HG02970 (cell line): ENCODE results near the gene PRKCZ.

Experiments used
- ATAC-seq: cut with Tn5 transposase; IDR thresholded peaks from one replicate; pipeline ENCODE4 v1.9.1; 2021; ENCODE audit warnings: mild to moderate bottlenecking, moderate library complexity, moderate number of reproducible peaks; ENCODE audit not compliant: unreplicated experiment, low FRiP score

Gene PRKCZ

DNA sequence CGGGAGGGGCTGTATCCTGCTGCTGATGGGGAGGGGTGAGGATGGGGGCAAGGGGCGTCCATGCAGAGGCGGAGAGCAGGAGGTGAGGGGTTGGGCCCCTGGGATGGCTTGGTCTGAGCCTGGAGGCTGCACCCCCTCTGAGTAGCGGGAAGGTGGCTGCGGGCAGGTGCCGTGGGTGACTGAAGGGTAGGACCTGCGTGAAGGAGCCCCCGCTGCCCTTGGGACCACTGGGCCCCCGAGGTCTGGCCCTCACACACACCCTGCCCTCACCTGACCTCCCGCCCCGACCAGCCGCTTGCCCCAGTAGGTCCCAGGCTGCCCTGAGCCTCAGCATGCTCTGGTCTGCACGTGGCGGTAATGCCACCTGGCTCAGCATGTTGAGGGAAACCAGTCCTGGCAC lies 165.1 kb downstream of the PRKCZ start:
- no peak for ATAC-seq

DNA sequence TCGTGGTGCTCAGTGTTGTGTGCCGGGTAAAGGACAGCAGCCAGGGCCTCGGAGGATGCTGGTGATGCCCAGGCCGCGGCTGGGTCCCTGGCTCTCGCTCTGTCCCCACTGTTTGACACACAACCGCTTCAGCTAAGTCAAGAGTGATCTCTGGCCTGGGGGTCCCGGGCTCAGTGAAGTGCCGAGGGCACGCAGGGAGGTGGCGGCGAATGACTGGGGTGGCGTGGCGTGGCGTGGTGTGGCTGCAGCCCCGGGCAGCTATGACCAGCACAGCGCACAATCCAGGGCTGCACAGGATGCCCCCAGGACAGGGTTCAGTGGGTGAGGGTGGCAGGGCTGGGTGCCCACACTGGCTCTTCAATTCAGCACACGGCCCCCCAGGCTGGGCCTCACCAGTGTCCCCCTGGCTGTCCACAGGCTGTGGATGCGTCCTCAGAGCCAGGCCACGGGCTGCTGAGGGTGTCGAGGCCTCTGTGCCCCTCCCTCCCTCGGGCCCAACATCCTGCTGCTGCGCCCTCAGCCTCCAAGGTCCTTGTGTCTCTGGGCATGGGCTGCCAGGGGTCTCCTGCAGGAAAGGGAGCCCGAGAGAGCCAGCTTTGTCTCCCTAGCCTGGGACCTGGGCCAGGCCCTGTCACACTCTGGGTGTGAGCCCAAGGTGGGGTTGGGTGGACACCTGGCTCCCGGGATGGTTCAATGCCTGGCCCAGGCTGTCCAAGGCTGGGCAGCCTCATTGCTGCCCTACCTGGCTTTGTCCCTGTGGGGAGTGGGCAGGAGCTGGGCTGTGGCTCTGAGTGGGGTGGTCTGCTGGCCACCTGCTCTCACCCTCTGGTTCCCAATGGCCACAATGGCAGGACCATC lies 165.9 kb downstream of the PRKCZ start:
- ATAC-seq: no peak

DNA sequence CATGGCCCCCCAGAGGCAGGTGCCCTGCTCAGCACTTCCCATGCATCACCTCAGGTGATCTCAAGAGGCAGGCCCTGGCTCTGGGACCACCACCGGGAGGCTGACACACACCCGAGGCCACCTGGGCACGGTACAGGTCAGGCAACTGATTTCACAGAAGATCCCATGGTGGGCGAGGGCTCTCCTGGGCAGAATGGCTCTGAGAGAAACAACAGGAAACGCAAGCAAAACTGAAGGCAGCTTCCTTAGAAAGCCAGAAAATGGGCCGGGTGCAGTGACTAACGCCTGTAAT lies 166.5 kb downstream of the PRKCZ start:
- no peak for ATAC-seq

DNA sequence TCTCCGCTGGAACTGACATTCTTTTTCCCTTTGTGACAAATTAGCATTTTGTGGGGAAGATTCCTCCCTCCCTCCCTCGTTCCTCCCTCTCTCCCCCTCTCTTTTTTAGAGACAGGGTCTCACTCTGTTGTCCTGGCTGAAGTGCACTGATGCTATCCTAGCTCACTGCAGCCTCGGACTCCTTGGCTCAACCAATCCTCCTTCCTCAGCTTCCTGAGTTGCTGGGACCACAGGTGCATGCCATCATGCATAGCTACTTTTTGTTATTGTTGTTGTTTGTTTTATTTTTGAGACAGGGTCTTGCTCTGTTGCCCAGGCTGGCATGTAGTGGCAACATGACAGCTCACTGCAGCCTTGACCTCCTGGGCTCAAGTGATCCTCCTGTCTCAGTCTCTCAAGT lies 171.1 kb downstream of the PRKCZ start:
- ATAC-seq: no peak

DNA sequence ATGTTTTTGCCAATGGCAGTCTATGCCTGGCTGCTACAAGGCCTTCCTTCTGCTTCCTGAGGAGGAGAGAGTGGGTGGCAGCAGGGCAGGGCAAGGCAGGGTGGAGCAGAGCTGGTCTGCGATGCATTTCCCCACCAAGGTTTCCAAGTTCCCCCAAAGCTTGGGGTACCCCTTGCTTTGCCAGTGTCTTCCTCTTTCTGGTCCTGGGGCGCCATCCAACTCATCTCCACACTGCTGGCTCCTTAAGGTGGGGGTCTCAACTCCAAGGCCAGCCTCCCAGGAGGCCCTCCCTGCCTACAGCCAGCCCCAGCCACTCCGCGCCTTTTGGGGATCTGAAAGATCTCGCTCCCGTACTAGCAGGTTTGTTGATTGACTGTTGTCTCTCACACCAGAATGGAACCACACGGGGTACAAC lies 174.0 kb downstream of the PRKCZ start:
- ATAC-seq: no peak

DNA sequence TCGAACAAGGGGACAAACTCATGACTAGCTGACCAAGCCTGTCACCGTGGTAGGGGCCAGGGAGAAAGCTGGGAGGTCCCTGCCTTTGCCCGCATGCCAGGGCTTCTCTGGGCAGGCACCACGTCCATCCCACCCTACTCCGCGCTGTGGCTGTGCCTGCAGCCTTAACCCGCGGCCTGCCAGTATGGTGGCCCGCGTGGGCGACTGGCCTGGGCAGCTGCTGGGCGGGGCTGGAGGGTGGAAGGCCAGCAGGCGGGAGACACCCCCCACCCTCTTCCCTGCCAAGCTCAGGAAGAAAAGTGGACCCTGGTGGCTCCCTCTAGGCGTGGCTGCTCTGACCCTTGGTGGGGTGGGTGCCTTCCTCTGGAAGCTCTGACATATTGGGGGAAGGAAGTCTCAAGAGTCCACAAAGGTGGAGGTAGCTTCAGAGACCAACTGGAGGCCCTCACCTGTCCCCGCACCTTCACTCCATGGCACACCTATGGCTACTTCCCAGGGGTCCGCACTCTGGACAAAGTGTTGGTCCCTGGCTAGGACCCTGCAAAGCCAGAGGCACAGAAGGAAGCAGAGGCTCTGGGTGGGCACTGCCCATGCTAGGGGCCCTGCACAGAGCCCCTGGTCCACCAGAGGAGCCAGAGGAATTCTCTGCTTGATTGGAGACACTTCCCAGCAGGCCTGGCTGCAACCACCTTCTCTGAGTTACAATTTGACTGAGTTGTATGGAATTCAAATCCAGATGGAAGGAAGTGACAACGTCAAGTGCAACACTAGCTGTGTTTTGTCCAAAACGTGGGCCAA lies 174.6 kb downstream of the PRKCZ start:
- ATAC-seq: no peak

DNA sequence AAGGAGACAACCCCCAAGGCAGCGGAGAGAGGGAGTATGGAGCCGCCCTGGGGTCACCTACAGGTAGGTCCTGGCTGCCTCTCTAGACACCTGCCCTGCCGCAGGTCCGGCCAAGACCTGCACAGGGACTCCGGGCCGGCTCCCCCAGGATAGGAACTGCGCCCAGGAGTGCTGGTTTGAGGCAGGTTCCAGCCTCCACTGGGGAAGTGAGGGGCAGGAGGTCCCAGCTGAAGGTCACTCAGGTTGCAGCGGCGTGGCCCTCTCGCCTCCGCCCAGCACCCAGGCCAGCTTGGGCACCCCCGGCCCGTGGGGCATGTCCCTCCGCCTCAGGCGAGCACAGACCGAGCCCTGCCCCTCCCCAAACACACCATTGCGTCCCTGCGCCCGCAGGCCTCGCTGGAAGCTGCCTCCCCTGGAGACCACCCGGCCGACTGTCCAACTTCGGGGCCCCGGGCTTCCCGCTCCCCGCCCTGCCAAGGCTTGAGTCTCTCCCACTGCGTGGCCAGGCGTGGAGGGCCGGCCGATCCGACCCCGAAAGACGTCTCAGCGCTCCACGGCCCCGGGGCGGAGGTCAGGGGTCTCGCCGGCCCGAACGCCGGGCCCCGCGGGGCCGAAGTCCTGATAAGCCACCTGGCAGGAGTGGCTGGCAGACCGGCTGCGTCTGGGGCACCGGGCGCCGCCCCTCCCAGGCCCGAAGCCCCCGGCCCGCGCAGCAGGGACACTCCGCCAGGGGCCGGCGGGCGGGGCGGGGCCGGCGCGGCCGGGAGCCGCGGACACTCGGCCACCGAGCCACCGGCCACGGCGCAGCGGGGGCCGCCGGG lies 176.5 kb downstream of the PRKCZ start:
- ATAC-seq: peak; percentile 0

DNA sequence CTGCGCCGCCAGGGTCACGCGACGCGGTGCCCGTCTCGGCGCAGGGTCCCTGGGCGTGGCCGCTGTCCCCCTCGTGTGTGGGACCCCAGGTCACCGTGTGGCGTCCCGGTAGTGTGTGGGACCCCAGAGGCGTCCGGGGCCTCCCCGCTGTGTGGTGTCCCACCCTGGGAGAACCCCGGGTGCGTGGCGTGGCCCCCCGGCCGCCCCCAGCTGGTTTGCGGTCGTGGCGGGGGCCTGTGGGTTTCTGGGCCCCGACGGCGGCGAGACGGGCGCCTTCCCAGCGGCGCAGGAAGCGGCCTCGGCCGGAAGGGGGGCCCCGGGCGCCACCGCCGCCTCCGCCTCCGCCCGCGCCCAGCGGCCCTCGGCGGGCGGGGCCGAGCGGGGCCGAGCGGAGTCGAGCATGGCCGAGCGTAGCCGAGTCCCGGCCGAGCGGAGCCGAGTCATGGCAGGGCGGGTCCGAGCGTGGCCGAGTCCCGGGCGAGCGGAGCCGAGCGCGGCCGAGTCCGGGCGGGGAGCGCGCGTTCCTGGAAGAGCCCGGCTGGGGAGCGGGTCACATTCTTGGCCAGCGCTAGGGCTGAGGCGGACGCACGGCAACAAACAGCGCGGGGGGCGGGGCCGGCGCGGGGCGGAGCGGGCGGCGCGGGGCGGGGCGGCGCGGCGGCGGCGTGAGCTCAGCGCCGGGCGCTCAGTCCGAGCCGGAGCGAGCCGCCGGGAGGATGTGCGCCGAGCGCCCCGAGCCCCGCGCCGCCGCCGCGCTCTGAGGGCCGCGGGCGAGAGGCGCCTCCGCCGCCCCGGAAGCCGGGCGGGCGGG lies 177.3 kb downstream of the PRKCZ start:
- peak; percentile 88 for ATAC-seq

DNA sequence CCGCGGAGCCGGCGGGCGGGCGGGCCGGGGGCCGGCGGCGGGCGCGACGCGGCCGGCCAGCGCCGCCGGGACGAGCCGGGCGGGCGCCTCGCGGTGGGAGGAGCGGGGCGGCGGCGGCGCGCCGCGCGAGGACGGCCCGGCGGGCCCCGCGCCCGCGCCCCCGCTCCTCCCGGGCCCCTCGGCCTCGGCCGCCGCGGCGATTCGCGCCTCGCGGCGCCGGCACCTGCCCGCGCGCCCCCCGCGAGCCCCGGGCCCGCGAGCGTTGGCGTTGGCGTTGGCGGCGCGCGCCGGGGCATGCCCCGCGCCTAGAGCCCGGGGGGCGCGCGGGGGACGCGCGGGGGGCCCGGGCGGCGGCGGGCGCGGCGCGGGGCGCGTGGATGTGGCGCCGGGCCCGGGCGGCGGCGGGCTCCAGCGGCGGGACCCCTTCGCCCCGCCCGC lies 178.0 kb downstream of the PRKCZ start, which contains the start of gene SKI:
SKI (plus strand) TSS at position 163 of the 438 bp plus-strand sequence. CDS start 448 bp downstream, outside the sequence.
- ATAC-seq: no peak

DNA sequence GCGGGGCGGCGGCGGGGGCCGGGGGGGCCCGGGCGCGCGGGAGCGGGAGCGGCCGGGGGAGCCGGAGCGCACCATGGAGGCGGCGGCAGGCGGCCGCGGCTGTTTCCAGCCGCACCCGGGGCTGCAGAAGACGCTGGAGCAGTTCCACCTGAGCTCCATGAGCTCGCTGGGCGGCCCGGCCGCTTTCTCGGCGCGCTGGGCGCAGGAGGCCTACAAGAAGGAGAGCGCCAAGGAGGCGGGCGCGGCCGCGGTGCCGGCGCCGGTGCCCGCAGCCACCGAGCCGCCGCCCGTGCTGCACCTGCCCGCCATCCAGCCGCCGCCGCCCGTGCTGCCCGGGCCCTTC lies 178.5 kb downstream of the PRKCZ start:
- ATAC-seq: no peak

DNA sequence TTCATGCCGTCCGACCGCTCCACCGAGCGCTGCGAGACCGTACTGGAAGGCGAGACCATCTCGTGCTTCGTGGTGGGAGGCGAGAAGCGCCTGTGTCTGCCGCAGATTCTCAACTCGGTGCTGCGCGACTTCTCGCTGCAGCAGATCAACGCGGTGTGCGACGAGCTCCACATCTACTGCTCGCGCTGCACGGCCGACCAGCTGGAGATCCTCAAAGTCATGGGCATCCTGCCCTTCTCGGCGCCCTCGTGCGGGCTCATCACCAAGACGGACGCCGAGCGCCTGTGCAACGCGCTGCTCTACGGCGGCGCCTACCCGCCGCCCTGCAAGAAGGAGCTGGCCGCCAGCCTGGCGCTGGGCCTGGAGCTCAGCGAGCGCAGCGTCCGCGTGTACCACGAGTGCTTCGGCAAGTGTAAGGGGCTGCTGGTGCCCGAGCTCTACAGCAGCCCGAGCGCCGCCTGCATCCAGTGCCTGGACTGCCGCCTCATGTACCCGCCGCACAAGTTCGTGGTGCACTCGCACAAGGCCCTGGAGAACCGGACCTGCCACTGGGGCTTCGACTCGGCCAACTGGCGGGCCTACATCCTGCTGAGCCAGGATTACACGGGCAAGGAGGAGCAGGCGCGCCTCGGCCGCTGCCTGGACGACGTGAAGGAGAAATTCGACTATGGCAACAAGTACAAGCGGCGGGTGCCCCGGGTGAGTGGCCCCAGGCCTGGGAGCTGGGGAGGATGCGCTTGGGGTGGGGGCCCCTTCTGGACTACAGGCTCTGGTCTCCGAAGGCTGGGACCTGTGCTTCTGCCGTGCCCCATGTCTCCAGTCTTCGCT lies 179.0 kb downstream of the PRKCZ start:
- no peak for ATAC-seq

DNA sequence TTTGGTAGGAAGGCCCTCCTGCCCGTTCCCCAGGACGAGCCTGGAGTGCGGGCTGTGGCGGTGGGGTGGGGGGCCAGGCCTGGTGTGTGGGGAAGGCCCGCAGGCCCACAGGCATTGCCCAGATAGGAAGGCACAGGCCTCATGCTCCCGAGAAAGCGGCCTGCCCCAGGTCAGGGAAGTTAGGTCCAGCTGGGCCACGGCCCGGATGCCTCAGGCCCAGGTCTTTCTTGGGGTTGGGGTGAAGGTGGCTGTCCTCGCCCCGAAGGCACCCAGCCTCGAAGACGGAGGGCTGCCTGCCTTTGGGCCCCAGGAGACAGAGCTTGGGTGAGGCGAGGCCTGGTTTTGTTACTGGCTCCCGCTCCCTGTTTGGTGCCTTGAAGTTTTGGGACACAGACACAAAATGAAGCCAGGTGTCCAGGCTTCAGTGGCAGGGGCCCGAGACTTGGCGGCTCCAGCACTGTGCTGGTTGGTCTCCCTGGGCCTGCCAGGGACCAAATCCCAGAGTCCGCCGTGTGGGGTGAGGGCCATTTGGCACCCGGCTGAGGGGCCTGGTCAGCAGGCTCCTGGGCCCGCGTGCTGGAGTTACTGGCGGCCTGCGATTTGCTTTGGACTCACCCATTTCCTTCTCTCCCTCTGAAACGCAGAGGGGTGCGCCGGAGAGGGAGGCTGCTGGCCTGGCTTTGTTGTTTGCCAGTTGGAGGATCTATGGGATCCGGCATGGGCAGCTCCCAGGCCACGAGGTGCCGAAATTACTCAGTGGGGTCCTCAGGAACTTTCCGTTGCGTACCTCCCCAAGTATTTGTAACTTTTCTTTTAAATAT lies 179.9 kb downstream of the PRKCZ start:
- no peak for ATAC-seq

DNA sequence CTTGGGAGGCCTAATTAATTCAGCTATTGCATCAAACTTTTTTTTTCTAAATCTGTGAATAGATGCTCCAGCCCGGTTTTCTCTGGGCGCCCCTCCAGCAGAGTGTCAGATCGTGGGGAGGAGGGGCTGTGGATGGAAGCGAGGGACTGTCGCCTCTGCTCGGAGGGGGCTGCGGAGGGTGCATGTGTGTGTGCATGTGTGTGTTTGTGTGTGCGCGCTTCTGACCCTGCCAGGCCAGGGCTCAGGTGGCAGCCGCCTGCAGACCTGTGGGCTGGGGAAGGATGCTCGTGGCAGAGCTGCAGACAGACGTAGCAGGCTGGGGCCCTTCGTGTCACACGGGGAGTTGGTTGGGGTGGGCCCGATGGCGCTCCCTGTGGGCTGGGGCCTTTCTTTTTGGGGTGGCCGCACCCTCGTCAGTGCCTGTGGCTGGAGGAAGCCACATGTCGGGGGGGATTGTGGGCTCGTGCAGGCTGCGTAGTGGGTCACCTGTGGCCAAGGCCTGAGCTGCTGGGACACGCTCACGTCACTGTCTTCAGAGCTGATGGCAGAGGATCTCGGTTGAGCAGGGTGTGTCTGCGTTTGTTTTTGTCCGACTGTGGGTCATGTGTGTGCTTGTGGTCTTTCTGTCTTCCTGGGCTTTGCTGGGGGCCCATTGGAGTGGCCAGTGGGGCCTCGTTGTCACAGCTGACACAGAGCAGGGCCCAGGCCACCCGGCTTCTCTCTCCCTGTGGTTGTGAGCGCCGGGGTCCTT lies 180.7 kb downstream of the PRKCZ start:
- no peak for ATAC-seq

DNA sequence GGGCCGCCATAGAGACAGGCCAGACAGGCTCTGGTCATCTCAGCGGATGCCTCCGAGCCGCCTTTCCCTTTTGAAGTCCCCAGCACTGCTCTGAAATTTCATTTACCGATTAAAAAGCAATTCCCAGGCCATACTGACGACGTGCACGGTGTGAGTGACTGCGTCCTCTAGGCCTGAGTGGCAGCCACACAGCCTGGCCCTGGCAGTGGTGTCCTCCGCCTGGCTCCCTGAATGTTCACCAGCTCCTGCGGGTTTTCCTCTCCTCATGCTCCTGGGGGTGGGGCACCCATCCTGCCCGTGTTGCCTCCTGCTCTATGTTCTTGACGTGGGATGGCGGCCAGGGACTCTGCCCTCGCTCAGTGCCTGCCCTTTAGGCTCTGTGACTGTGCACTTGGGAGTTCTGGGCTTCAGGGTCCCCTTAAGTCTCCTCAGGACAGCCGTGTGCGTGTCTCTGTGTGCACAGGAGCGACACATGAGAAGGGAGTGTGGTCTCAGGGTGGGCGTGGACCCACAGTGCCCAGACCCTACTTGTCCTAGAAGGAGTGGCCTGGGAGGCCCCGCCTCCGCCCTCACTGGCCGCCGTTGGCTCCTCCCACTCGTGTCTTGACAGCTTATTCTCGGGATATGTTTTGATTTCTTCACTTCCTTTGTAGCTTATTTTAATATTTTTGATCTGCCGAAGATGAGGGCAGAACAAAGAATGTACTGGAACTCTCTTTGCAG lies 181.5 kb downstream of the PRKCZ start:
- ATAC-seq: no peak

DNA sequence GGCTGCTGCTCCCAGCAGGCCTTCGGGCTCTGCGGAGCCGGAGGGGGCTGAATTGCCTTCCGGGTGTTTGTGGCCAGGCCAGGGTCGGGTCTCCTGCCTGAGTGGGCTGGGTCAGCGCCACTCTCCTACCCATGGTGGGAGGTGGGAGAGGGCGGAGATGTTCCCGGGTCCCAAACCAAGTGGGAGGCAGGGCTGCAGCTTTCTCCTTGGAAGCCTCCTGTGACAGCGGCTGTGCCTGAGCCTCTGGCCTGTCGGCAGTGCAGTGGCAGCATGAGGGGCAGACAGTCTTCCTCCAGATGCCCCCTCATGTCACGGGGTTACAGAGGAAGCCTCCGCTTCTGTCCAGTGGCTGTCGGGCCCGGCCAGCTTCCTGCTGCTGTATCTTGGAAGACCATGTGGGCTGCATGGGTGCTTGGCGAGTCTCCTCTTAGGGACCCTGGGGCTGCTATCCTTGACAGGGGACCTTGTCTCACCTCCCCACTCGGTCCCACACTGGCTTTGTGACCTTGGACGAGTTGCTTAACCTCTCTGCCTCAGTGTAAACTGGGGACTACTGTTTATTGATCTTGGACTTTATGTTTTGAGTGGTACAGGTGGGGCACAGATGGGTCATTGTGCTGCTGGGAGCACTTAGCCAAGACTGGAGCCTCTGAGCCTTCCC lies 182.2 kb downstream of the PRKCZ start:
- ATAC-seq: no peak

DNA sequence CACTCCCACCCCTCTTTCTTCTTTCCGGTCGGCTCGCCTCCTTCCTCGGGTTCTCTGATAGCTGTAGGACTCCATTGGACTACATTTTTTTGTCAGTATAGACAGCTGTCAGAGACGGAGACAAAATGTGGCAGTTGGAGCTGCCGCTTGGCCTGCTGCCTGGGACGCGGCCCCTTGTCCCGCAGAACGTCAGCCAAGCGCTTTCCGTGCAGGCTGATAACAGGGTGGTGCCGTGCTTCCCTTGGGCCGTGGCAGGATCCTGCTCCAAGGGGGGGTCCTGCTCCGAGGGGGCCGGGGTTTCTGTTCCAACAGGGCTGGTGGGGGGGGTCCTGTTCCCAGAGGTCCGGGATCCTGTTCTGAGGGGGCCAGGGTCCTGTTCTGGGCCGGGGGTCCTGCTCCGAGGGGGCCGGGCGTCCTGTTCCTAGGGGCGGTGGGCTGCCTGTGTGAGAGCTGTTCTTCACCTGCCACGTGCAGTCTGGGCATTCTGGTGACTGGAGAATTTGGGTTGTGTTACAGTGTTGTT lies 182.8 kb downstream of the PRKCZ start:
- ATAC-seq: no peak
